KOPT-K1 (cell line): ENCODE data around the gene ZBTB45.

Experiments
- H3K27ac ChIP-seq: fragments of 200-600 bp; sonication (generic); 2 replicates; pipeline ENCODE4 v1.5.1; 2016; ENCODE audit warnings: antibody characterized with exemption, mild to moderate bottlenecking, low read depth, low read length; ENCODE audit not compliant: poor library complexity, severe bottlenecking
- H3K36me3 ChIP-seq: fragments of 200-600 bp; sonication (generic); 2 replicates; pipeline ENCODE4 v1.5.1; 2017; ENCODE audit warnings: antibody characterized with exemption, mild to moderate bottlenecking, low read length, moderate library complexity; ENCODE audit not compliant: insufficient read depth
- H3K9me3 ChIP-seq: fragments of 200-600 bp; sonication (generic); 2 replicates; pipeline ENCODE4 v1.5.1; 2017; ENCODE audit warnings: antibody characterized with exemption, low read length, mild to moderate bottlenecking; ENCODE audit not compliant: insufficient read depth, poor library complexity, severe bottlenecking

Gene ZBTB45

DNA sequence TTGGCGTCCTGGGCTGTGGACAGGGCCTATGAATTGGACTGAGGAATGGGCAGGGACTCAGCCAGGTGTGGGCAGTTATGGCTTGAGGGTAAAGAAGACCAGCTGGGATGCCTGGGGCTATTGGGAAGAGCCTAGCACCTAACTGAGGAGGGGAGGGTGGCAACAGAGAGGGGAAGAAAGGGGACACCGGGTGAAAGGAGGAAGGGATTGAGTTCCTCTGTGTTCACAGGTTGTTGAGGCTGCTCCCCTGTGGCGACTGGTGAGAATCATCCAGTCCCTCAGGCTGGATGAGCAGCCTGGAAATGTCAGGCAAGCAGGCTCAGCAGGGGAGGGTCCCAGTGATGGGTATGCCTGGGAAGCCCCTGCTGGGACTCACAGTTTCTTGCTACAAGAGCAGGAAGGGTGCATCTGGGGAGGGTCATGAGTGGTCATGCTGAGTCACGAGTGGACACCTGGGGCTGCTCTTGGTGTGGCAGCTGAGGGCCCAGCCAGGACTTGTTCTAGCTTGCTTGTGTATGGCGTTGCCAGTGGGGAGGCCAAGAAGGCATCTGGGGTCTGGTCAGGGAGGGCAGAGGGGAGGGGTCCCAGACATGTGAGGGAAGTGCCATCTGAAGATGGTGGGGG is 51.3 kb downstream of the ZBTB45 start:
- no peaks in the 10 kb centered on the region for H3K9me3 ChIP-seq
- H3K36me3 ChIP-seq, result peaks cover 41% of the 10 kb centered on the region
- peak overlapping the region; percentile 13 for H3K27ac ChIP-seq

DNA sequence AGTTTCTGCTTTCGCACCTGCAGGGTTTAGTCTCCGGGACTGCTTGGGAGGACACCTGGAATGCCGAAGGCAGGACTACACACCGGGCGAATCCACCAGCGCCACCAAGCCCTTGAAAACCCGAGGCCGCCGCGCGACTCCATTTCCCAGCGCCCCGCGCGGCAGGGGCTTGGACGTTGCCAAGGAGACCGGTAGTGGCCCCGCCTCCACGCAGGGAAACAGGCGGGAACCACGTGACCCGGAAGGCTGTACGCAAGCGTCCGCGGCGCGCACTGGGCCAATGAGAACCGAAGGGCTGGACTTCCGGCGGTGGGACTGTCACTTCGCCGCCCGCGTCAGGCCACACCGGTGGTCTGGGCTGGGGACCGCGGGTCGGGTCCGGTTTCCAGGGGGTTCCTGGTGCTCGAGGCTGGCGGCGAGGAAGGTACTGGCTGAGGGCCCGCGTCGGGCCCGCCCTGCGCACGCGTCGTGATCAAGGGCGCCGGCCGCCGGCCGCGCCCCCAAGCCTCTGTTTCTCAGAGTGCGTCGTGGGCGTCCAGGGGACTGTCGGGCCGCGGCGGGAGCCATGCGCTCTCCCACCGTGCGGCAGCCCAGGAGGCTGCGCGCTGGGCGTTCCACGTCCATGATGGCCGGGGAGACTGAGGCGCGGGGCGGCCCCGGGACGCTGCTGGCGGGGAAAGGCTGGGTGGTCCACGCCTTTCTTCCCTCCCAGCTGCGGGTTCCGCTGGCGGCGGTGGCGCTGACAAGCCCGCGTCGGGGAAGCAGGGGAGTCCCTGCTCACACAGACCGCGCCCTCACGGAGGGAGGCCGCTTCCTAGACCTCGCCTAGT is 52.6 kb downstream of the ZBTB45 start, which contains the start of gene ZNF324:
Gene ZNF324, plus strand, starts transcription at position 321 of the 830 bp plus-strand sequence. CDS start 2,106 bp downstream, outside the sequence.
- H3K27ac ChIP-seq, result peak within 1 kb of the TSS; percentile 62
- H3K36me3 ChIP-seq, result peaks cover 27% of the 10 kb centered on the region; the same call in 1 of the 2 replicates
- no peaks in the 10 kb centered on the region for H3K9me3 ChIP-seq

- H3K36me3 ChIP-seq, result peaks cover 22% of the 10 kb centered on the region; the same call in 1 of the 2 replicates
- peak overlapping the region; percentile 62 for H3K27ac ChIP-seq
- no peaks in the 10 kb centered on the region for H3K9me3 ChIP-seq
These were observed 53.4 kb downstream of the ZBTB45 start for GRCh38 chr19:58466089-58466759.
